ENCODE results near the gene OR51M1. TPM values are rescaled to one million over a fixed set of nuclear protein-coding genes. Genes with fewer than 3 reads are reported as not detected.

OR51M1 gene
- total RNA-seq, 1 experiment from 2014 or later = not detected

GRCh38 chr11:5380740-5381342, 2.8 kb upstream of the OR51M1 start:
- Mint-ChIP-seq H3K27me3 (ENCODE audit: unreplicated experiment) (peaks cover 15% of the 10 kb centered on the region), H3K27ac (ENCODE audit: unreplicated experiment) (no peak overlapping the region), H3K4me3 (ENCODE audit: low read depth, unreplicated experiment) (no peak overlapping the region), H3K9me3 (ENCODE audit: low read depth, unreplicated experiment) (peaks cover 4% of the 10 kb centered on the region), H3K36me3 (ENCODE audit: insufficient read depth, unreplicated experiment) (no peaks in the 10 kb centered on the region), H3K4me1 (ENCODE audit: low read depth, unreplicated experiment) (no peaks in the 10 kb centered on the region)
- CTCF ChIA-PET = no interaction called here
- TF ChIP-seq, protein P1, sequence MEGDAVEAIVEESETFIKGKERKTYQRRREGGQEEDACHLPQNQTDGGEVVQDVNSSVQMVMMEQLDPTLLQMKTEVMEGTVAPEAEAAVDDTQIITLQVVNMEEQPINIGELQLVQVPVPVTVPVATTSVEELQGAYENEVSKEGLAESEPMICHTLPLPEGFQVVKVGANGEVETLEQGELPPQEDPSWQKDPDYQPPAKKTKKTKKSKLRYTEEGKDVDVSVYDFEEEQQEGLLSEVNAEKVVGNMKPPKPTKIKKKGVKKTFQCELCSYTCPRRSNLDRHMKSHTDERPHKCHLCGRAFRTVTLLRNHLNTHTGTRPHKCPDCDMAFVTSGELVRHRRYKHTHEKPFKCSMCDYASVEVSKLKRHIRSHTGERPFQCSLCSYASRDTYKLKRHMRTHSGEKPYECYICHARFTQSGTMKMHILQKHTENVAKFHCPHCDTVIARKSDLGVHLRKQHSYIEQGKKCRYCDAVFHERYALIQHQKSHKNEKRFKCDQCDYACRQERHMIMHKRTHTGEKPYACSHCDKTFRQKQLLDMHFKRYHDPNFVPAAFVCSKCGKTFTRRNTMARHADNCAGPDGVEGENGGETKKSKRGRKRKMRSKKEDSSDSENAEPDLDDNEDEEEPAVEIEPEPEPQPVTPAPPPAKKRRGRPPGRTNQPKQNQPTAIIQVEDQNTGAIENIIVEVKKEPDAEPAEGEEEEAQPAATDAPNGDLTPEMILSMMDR (IDR thresholded peaks at IDR 0.05; ENCODE audit: unreplicated experiment) = peak; percentile 67
- intact Hi-C loops (cut with micrococcal nuclease; ENCODE audit: unreplicated experiment) = loop anchor here (1.0 to 5.0 kb wide), 4 partner anchors 176 to 755 kb away; partner anchors contain the start of gene OR52N2
- no TSS peak for BruUV-seq (replicated peaks)
- DNase-seq = peak; percentile 59

DNA sequence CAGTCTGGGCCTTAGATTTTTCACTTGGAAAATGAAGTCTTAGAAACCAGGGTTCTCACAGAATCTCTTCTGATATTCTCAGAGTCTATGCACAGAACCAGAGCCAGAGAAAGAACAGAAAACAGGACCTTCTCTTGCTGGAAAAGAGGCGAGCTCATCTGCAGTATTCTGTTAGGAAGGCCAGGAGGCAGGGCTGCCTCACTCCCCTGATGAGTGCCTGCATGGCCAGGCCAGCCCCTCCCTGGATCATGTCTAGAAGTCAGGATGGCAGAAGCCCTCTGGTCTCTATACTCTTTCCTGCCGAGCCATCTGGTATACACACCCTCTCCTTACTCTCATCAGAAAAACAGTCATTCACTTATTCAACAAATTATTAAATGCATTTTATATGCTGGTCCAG, 723 bp downstream of the OR51M1 start:
- TF ChIP-seq, protein P1 (IDR thresholded peaks at IDR 0.05; ENCODE audit: unreplicated experiment) = no peak
- no peak overlapping the region for H3K4me3 Mint-ChIP-seq (ENCODE audit: low read depth, unreplicated experiment)
- H3K36me3 Mint-ChIP-seq (ENCODE audit: insufficient read depth, unreplicated experiment) = no peaks in the 10 kb centered on the region

DNA sequence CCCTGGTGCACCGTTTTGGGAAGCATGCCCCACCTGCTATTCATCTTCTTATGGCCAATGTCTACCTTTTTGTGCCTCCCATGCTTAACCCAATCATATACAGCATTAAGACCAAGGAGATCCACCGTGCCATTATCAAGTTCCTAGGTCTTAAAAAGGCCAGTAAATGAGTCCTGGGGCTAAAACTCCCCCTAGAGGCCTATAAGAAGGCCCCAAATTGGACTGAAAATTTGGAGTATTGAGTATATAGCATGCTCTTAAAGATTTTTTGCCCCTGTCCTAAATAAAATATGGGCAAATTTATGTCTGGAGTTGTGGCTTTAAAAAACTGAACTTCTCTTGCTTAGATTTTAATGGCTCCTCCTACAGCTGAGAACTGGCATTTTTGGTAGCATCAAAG, 6.6 kb downstream of the OR51M1 start:
- intact Hi-C loops (cut with micrococcal nuclease; ENCODE audit: unreplicated experiment) = no loop called here
- H3K9me3 Mint-ChIP-seq (ENCODE audit: low read depth, unreplicated experiment) = no peaks in the 10 kb centered on the region
- H3K27me3 Mint-ChIP-seq (ENCODE audit: unreplicated experiment) = no peaks in the 10 kb centered on the region
- no TSS peak for BruUV-seq (replicated peaks)
- DNase-seq = no peak
- CTCF ChIA-PET = no interaction called here
- no peaks in the 10 kb centered on the region for H3K4me1 Mint-ChIP-seq (ENCODE audit: low read depth, unreplicated experiment)
- H3K36me3 Mint-ChIP-seq (ENCODE audit: insufficient read depth, unreplicated experiment) = no peaks in the 10 kb centered on the region
- H3K27ac Mint-ChIP-seq (ENCODE audit: unreplicated experiment) = no peak overlapping the region
- no peak overlapping the region for H3K4me3 Mint-ChIP-seq (ENCODE audit: low read depth, unreplicated experiment)
- TF ChIP-seq, protein P1 (IDR thresholded peaks at IDR 0.05; ENCODE audit: unreplicated experiment) = no peak

More for the DNA sequence above, 723 bp downstream of the OR51M1 start:
- CTCF ChIA-PET = no interaction called here
- DNase-seq = no peak
- H3K9me3 Mint-ChIP-seq (ENCODE audit: low read depth, unreplicated experiment) = no peaks in the 10 kb centered on the region
- peaks cover 15% of the 10 kb centered on the region for H3K27me3 Mint-ChIP-seq (ENCODE audit: unreplicated experiment)
- no peaks in the 10 kb centered on the region for H3K4me1 Mint-ChIP-seq (ENCODE audit: low read depth, unreplicated experiment)
- H3K27ac Mint-ChIP-seq (ENCODE audit: unreplicated experiment) = no peak overlapping the region
- intact Hi-C loops (cut with micrococcal nuclease; ENCODE audit: unreplicated experiment) = loop anchor here (5.0 kb wide), 1 partner anchor 423 kb away; the partner anchor contains the start of gene OR52N2
- no TSS peak for BruUV-seq (replicated peaks)

DNA sequence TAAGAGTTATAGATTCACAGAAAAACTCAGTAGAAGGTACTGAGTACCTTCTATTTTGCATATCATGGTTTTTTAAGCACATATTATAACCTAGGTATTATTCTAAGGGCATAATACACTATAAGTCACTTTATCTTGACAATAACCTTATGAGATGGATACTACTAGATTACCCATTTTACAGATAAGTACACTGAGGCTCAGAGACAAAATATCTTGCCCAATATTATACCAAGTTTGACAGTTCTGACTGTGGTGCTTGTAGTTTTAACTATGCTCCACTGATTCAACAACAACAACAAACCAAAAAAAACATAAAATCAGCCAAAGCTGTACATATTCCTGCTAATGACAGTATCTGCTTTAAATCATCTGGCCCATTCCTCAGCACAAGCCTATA, 10.5 kb downstream of the OR51M1 start:
- CTCF ChIA-PET = no interaction called here
- BruUV-seq (replicated peaks) = no TSS peak
- H3K36me3 Mint-ChIP-seq (ENCODE audit: insufficient read depth, unreplicated experiment) = no peaks in the 10 kb centered on the region

More for the DNA sequence above, 10.5 kb downstream of the OR51M1 start:
- intact Hi-C loops (cut with micrococcal nuclease; ENCODE audit: unreplicated experiment) = no loop called here
- TF ChIP-seq, protein P1 (IDR thresholded peaks at IDR 0.05; ENCODE audit: unreplicated experiment) = no peak
- Mint-ChIP-seq H3K27ac (ENCODE audit: unreplicated experiment) (no peak overlapping the region), H3K9me3 (ENCODE audit: low read depth, unreplicated experiment) (peaks cover 2% of the 10 kb centered on the region), H3K27me3 (ENCODE audit: unreplicated experiment) (no peaks in the 10 kb centered on the region), H3K4me3 (ENCODE audit: low read depth, unreplicated experiment) (no peak overlapping the region), H3K4me1 (ENCODE audit: low read depth, unreplicated experiment) (no peaks in the 10 kb centered on the region)
- no peak for DNase-seq

All from Calu3 (cell line).